ENCODE data around the gene LRBA.

Gene LRBA

DNA sequence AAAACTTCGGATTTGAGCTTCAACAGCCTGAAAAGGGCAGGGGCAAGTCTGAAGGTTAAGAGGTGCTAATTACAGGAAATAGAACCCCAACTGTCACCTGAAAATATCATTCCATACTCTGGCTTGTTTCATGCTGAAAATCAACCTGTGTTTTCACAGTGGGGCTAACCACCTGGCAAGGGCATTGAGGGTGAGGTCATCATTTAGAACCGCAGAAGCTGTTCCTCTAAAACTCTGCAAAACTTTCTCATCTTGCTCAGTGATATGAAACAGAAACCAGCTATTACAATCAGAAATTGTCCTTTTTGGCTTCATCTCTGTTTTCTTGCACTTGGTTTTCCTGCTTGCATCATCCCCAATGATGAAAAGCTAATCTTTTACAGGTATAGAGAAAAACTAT, 689.2 kb downstream of the LRBA start:
- H3K4me3 ChIP-seq (ENCODE audit: low read depth, low read length): no peak overlapping the region
- DNase-seq (ENCODE audit: low read depth): no peak
- TF ChIP-seq, protein P1, sequence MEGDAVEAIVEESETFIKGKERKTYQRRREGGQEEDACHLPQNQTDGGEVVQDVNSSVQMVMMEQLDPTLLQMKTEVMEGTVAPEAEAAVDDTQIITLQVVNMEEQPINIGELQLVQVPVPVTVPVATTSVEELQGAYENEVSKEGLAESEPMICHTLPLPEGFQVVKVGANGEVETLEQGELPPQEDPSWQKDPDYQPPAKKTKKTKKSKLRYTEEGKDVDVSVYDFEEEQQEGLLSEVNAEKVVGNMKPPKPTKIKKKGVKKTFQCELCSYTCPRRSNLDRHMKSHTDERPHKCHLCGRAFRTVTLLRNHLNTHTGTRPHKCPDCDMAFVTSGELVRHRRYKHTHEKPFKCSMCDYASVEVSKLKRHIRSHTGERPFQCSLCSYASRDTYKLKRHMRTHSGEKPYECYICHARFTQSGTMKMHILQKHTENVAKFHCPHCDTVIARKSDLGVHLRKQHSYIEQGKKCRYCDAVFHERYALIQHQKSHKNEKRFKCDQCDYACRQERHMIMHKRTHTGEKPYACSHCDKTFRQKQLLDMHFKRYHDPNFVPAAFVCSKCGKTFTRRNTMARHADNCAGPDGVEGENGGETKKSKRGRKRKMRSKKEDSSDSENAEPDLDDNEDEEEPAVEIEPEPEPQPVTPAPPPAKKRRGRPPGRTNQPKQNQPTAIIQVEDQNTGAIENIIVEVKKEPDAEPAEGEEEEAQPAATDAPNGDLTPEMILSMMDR (IDR thresholded peaks at IDR 0.05; ENCODE audit: low read depth, low read length, missing control alignments): no peak
- in situ Hi-C loops (cut with HindIII; ENCODE audit: low sequenced_read_pairs): no loop called here

DNA sequence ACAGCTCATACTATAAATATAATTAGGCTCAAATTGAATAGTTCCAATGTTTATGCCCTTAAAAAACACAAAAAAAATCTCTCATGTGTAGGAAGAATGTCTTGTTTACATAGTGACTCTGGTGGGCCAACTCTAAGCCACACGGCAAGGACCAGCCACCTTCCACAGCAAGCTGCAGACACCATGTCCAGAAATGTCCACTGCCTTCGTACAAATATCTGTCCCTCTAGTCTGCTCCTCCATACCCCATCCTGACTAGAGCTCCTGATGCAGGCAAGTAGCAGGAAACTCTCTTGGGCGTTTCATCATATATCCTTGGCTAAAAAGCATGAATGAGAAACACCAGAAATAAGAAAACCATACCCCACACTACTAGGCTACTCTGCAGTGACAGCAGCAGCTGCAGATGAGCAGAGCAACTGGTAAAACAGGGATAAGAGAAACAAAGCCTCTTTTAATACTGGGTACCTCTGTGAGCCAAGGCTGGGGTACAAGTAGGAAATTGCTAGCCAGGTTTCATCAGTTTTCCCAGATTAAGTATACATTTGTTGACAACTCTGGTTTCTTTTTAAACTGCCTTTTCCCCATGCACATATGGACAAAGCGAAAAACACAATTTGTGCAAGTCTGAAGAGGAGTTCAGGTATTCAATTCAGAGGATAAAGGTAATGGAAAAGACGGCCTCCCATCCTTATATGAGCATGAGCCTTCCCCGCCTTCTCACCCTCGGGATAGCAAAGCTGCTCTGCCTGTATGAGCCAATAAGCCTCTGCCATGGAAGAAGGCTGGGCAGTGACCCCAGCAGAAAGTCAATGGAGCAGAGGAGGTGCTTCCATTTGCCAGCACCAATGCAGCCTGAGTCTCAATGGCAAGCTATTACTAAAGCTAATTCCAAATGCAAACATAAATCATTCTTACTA, 691.4 kb downstream of the LRBA start:
- TF ChIP-seq, protein P1 (IDR thresholded peaks at IDR 0.05; ENCODE audit: low read depth, low read length, missing control alignments): no peak
- DNase-seq (ENCODE audit: low read depth): no peak
- no peak overlapping the region for H3K4me3 ChIP-seq (ENCODE audit: low read depth, low read length)
- in situ Hi-C loops (cut with HindIII; ENCODE audit: low sequenced_read_pairs): no loop called here

DNA sequence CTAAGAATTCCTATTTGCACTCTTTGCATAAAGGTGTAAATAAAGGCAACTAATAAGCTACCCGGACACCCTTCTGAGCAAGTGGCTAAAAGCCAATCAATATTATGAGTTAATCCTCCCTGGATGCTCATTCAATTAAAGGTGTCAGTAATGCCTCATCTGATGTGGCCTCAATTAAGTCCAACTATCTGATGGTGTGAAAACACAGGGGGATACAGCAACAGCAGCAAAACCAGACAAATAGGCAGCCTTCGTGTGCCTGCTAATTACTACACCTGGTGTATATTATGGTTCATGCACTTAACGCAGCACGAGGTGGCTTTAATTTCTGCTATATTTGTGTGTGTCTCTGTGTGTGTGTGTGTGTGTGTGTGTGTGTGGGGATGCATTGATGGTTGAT, 692.4 kb downstream of the LRBA start:
- TF ChIP-seq, protein P1 (IDR thresholded peaks at IDR 0.05; ENCODE audit: low read depth, low read length, missing control alignments): no peak
- no peak overlapping the region for H3K4me3 ChIP-seq (ENCODE audit: low read depth, low read length)
- no peak for DNase-seq (ENCODE audit: low read depth)
- in situ Hi-C loops (cut with HindIII; ENCODE audit: low sequenced_read_pairs): no loop called here

DNA sequence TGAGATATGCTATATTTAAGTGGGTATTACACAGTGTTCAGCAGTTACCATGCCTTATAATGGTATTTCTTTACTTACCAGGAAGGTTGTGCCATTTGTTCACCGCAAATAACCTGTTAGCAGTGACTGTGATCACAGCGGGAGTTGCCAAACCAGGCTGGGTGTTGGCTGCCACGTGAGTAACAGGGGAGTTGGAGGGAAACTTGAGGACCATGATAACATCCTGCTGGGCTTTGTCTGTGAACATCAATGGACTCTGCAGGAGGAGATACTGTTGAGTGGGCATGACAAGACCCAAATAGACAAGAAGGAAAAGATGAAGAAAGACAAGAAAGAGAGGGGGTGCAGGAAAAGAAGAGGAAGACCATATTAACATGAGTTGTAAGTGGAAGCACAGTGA, 694.0 kb downstream of the LRBA start:
- TF ChIP-seq, protein P1 (IDR thresholded peaks at IDR 0.05; ENCODE audit: low read depth, low read length, missing control alignments): no peak
- DNase-seq (ENCODE audit: low read depth): no peak
- in situ Hi-C loops (cut with HindIII; ENCODE audit: low sequenced_read_pairs): no loop called here
- no peak overlapping the region for H3K4me3 ChIP-seq (ENCODE audit: low read depth, low read length)

DNA sequence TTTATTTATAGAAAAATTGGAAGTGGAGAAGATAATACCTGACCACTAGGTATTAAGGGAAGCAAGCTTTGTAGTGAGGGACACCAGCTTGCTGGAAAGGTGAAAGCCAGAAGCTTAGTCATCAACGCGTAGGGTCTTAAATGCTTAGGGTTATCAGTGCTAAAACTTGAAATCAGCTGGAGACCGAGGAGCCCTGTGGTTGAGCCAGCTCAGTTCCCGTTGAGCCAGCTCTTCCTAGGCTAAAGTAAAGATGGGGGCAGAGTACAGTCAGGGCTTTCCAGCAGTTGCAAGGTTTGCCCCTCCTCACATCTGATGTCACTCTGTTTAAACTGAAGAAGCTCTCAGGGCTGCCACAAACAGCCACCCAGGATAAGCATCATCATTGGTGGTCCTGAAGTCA, 696.1 kb downstream of the LRBA start:
- no peak for DNase-seq (ENCODE audit: low read depth)
- in situ Hi-C loops (cut with HindIII; ENCODE audit: low sequenced_read_pairs): no loop called here
- no peak overlapping the region for H3K4me3 ChIP-seq (ENCODE audit: low read depth, low read length)
- TF ChIP-seq, protein P1 (IDR thresholded peaks at IDR 0.05; ENCODE audit: low read depth, low read length, missing control alignments): no peak

DNA sequence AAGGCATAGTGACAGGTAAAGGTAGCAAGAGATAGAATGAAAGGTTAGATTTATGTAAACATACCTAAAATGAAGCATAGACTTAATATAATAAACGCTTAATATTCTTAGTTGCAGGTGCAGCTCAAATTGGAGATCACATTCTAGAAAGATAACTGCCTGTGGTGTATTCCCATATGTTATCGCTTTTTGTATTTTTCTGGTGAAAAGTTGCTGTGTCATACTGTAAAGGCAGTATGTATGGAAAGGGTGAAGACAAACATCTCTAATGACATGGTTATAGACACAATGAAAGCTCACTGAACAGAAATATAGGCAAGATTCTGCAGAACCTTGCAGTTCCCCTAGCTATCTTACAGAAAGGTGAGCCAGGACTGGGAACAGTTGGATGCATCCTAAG, 696.6 kb downstream of the LRBA start:
- in situ Hi-C loops (cut with HindIII; ENCODE audit: low sequenced_read_pairs): no loop called here

More for the DNA sequence above, 696.6 kb downstream of the LRBA start:
- TF ChIP-seq, protein P1 (IDR thresholded peaks at IDR 0.05; ENCODE audit: low read depth, low read length, missing control alignments): no peak
- DNase-seq (ENCODE audit: low read depth): no peak
- no peak overlapping the region for H3K4me3 ChIP-seq (ENCODE audit: low read depth, low read length)

Data from astrocyte of the cerebellum (primary cell).